Neuronal stem cell (in vitro differentiated cells): ENCODE results near the gene STRBP. TPM values are rescaled to one million over a fixed set of nuclear protein-coding genes. Genes with fewer than 3 reads are reported as not detected.

Experiments used
- DNase-seq: peaks from one replicate; pipeline ENCODE4 v3.0.0-alpha.2; 2013; ENCODE audit warnings: low spot score
- H2AFZ ChIP-seq: one replicate; pipeline ENCODE4 v1.6.1; 2013; ENCODE audit warnings: mild to moderate bottlenecking, low read length, inconsistent platforms
- H2AK5ac ChIP-seq: 2 replicates; pipeline ENCODE4 v1.6.1; 2013; ENCODE audit warnings: low read depth, mild to moderate bottlenecking, inconsistent platforms, low read length, moderate library complexity, mixed read lengths
- H2BK120ac ChIP-seq: 2 replicates; pipeline ENCODE4 v1.6.1; 2013; ENCODE audit warnings: low read depth, mild to moderate bottlenecking, inconsistent platforms, low read length, moderate library complexity, mixed read lengths
- H2BK12ac ChIP-seq: one replicate; pipeline ENCODE4 v1.6.1; 2013; ENCODE audit warnings: low read length, inconsistent platforms
- H2BK15ac ChIP-seq: 2 replicates; pipeline ENCODE4 v1.6.1; 2013; ENCODE audit warnings: mild to moderate bottlenecking, low read length, inconsistent platforms, mixed read lengths
- H2BK5ac ChIP-seq: one replicate; pipeline ENCODE4 v1.6.1; 2013; ENCODE audit warnings: inconsistent platforms, mild to moderate bottlenecking, low read length, moderate library complexity
- H3K14ac ChIP-seq: one replicate; pipeline ENCODE4 v1.6.1; 2013; ENCODE audit warnings: low read length, inconsistent platforms
- H3K18ac ChIP-seq: 2 replicates; pipeline ENCODE4 v1.6.1; 2013; ENCODE audit warnings: low read length, inconsistent platforms
- H3K23ac ChIP-seq: 2 replicates; pipeline ENCODE4 v1.6.1; 2013; ENCODE audit warnings: low read depth, mild to moderate bottlenecking, mixed read lengths, low read length, inconsistent platforms; ENCODE audit not compliant: poor library complexity
- H3K27ac ChIP-seq: replicated peaks from 3 replicates; pipeline ENCODE4 v1.5.1; 2013; ENCODE audit warnings: low read length, inconsistent platforms
- H3K27me3 ChIP-seq, 3 experiments: 2 replicates each; pipeline ENCODE4 v1.6.1; 2013; ENCODE audit warnings: low read length in 3 of 3, mild to moderate bottlenecking in 2 of 3, inconsistent platforms in 1 of 3, low read depth in 1 of 3, mixed read lengths in 1 of 3, moderate library complexity in 1 of 3; ENCODE audit not compliant: control insufficient read depth in 3 of 3, insufficient read depth in 3 of 3
- H3K36me3 ChIP-seq, 2 donors: replicated peaks in 1 of 2; 2 replicates each; pipeline ENCODE4 v1.6.1; 2013; ENCODE audit warnings: low read length in 2 of 2; ENCODE audit not compliant: control insufficient read depth in 2 of 2, insufficient read depth in 2 of 2
- H3K4ac ChIP-seq: 2 replicates; pipeline ENCODE4 v1.6.1; 2013; ENCODE audit warnings: inconsistent platforms, mild to moderate bottlenecking, low read length, moderate library complexity
- H3K4me1 ChIP-seq, 2 donors: 1 replicate in 1 of 2; 2 replicates in 1 of 2; pipeline ENCODE4 v1.6.1; 2013; ENCODE audit warnings: low read length in 2 of 2, low read depth in 1 of 2; ENCODE audit not compliant: control insufficient read depth in 2 of 2, insufficient read depth in 1 of 2
- H3K4me2 ChIP-seq: one replicate; pipeline ENCODE4 v1.6.1; 2013; ENCODE audit warnings: mild to moderate bottlenecking, low read length, inconsistent platforms; ENCODE audit not compliant: insufficient read depth, poor library complexity, severe bottlenecking
- H3K4me3 ChIP-seq, 2 donors: 2 replicates each; pipeline ENCODE4 v1.5.1; 2013; ENCODE audit warnings: low read length in 2 of 2, mild to moderate bottlenecking in 2 of 2, inconsistent platforms in 1 of 2, moderate library complexity in 1 of 2
- H3K79me1 ChIP-seq: one replicate; pipeline ENCODE4 v1.6.1; 2013; ENCODE audit warnings: low read depth, mild to moderate bottlenecking, inconsistent platforms, low read length, moderate library complexity
- H3K9ac ChIP-seq: one replicate; pipeline ENCODE4 v1.6.1; 2013; ENCODE audit warnings: mild to moderate bottlenecking, low read depth, low read length, inconsistent platforms; ENCODE audit not compliant: poor library complexity
- H3K9me3 ChIP-seq, 2 donors: replicated peaks in 1 of 2; 2 replicates each; pipeline versions ENCODE3 to v1.6.1; 2013; ENCODE audit warnings: low read length in 2 of 2, mild to moderate bottlenecking in 2 of 2, inconsistent platforms in 1 of 2, low read depth in 1 of 2, mixed read lengths in 1 of 2, moderate library complexity in 1 of 2; ENCODE audit not compliant: control insufficient read depth in 2 of 2, insufficient read depth in 1 of 2
- H4K8ac ChIP-seq: one replicate; pipeline ENCODE4 v1.6.1; 2013; ENCODE audit warnings: low read depth, mild to moderate bottlenecking, inconsistent platforms, low read length, moderate library complexity
- H4K91ac ChIP-seq: one replicate; pipeline ENCODE4 v1.6.1; 2013; ENCODE audit warnings: low read length, low read depth, mild to moderate bottlenecking, inconsistent platforms; ENCODE audit not compliant: poor library complexity
- WGBS, 2 donors: extraction: QIAGEN DNeasy Blood & Tissue Kit; methylation state at CpG; one replicate each; pipeline ENCODE4 v1.1.7; 2013; ENCODE audit warnings: missing lambda C conversion rate in 2 of 2, mixed read lengths in 1 of 2; ENCODE audit not compliant: insufficient read length in 2 of 2, insufficient replicate concordance in 1 of 2; ENCODE audit errors: extremely low coverage in 2 of 2; 5-methylcytosine and 5-hydroxymethylcytosine counted together
- polyA plus RNA-seq, 2 experiments: library from polyadenylated mRNA; stranded (reverse); fragments of 200-250 nt; gene quantifications; one replicate each; pipeline ENCODE4 v1.2.3, GENCODE V29; 2013

The STRBP gene
- 54.4 TPM for polyA plus RNA-seq (2013, experiment 1 of 2)
- polyA plus RNA-seq (2013, experiment 2 of 2) = 56.1 TPM

DNA sequence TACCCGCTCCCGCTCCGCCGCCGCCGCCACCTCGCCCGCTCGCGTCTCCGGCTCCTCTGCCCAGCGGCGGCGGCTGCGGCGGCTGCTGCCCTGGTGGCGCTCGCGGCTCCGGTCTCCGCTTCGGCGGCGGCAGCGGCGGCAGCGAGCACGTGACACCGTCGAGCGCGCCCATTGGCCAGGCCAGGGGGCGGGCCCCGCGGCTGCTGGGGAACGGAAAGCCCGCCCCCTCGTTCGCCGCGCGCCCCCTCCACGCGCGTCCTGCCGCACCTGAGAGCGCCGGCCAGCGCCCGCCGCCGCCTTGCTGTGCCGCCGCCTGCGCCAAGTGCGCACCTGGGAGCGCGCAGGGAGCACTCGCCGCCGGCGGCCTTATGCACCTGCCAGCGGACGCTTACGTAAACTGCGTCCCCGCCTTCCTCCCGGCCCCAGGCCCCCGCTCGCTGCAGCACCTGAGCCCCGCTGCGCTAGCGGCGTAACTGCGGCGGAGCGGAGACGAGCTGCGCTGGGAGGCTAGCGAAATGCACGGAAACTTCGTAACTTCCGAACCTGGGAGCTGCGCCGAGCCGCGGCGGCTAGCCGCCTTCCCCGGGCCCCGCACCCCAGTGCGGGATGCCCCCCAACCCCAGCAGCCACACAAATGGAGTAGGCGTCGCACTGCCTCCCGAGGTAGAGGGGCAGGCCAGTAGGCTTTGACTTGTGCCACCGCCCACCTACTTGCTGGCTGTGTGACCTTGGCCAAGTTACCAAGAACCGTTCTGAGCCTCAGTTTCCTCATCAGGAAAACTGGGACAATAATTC lies at the start of gene STRBP:
STRBP (minus strand) TSS at position 122 of the 795 bp plus-strand sequence. CDS start 84,452 bp downstream, outside the sequence.
- H3K23ac ChIP-seq = peak within 1 kb of the TSS; percentile 87
- peak within 1 kb of the TSS; percentile 97 for H3K18ac ChIP-seq
- H3K9ac ChIP-seq = peak within 1 kb of the TSS; percentile 98
- no peaks in the 10 kb centered on the region for H3K36me3 ChIP-seq
- peak within 1 kb of the TSS; percentile 30 for H2BK12ac ChIP-seq
- peak within 1 kb of the TSS; percentile 79 to 97 for H3K4me3 ChIP-seq
- H2AK5ac ChIP-seq = peak within 1 kb of the TSS; percentile 64
- H2AFZ ChIP-seq = peak within 1 kb of the TSS; percentile 100
- H3K27ac ChIP-seq = peak within 1 kb of the TSS; percentile 70
- H3K79me1 ChIP-seq = peaks cover 1% of the 10 kb centered on the region
- H2BK120ac ChIP-seq = no peak within 1 kb of the TSS
- peaks cover 10 to 15% of the 10 kb centered on the region in 2 donors for H3K4me1 ChIP-seq
- H3K14ac ChIP-seq = no peak within 1 kb of the TSS
- H3K4me2 ChIP-seq = peak within 1 kb of the TSS; percentile 95
- H2BK5ac ChIP-seq = peak within 1 kb of the TSS; percentile 56
- H3K4ac ChIP-seq = no peak within 1 kb of the TSS
- WGBS, 2 donors = no CpG with 5 or more reads among the region's 97 CpGs
- peak; percentile 90 for DNase-seq
- H4K8ac ChIP-seq = no peak within 1 kb of the TSS
- no peak within 1 kb of the TSS for H4K91ac ChIP-seq
- H3K9me3 ChIP-seq = no peaks in the 10 kb centered on the region
- peaks cover 0 to 11% (median 2%) of the 10 kb centered on the region in 3 experiments for H3K27me3 ChIP-seq
- H2BK15ac ChIP-seq = peak within 1 kb of the TSS; percentile 19

DNA sequence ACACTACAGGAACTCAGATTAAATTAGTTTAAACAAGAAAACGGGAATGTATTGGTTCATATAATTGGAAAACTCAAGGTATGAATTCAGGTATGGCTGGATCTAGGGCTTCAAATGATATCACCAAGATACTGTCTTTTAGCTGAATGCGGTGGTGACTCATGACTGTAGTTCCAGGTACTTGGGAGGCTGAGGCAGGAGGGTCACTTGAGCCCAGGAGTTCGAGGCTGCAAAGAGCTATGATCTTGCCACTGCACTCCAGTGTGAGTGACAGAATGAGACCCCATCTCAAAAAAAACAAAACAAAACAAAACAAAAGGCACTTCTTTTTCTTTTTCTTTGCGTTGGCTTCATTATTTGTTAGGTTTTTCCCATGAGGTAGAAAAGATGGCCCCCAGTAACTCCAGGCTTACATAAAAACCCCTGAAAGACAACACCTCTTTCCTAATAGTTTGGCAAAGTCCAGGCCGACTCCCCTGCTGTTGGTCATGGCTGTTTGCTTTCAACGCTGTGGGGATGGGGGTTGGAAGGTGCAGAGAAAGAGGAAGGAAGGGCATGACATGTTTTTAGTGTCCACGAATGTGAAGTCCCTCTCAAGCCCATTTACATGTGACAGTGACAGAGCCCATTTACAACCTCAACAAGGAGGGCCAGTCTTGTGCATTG lies 47.8 kb upstream of the STRBP start:
- no peak overlapping the region for H3K4me2 ChIP-seq
- no peak overlapping the region for H4K91ac ChIP-seq
- H2AK5ac ChIP-seq = no peak overlapping the region
- H2BK12ac ChIP-seq = no peak overlapping the region
- no peak overlapping the region for H3K9ac ChIP-seq
- no peak overlapping the region for H3K23ac ChIP-seq
- no peaks in the 10 kb centered on the region for H3K9me3 ChIP-seq
- H3K4ac ChIP-seq = no peak overlapping the region
- no CpG with 5 or more reads among the region's 7 CpGs for WGBS, 2 donors
- peaks cover 0 to 23% (median 0%) of the 10 kb centered on the region in 3 experiments for H3K27me3 ChIP-seq
- no peak for DNase-seq
- H3K4me3 ChIP-seq = no peak overlapping the region
- peak overlapping the region; percentile 56 for H2AFZ ChIP-seq
- H3K4me1 ChIP-seq = peaks cover 3 to 5% of the 10 kb centered on the region in 2 donors
- no peak overlapping the region for H2BK5ac ChIP-seq
- no peak overlapping the region for H4K8ac ChIP-seq
- H3K14ac ChIP-seq = no peak overlapping the region
- no peak overlapping the region for H3K18ac ChIP-seq
- no peaks in the 10 kb centered on the region for H3K36me3 ChIP-seq
- no peak overlapping the region for H2BK120ac ChIP-seq
- H2BK15ac ChIP-seq = no peak overlapping the region
- H3K79me1 ChIP-seq = no peaks in the 10 kb centered on the region
- H3K27ac ChIP-seq = no peak overlapping the region

DNA sequence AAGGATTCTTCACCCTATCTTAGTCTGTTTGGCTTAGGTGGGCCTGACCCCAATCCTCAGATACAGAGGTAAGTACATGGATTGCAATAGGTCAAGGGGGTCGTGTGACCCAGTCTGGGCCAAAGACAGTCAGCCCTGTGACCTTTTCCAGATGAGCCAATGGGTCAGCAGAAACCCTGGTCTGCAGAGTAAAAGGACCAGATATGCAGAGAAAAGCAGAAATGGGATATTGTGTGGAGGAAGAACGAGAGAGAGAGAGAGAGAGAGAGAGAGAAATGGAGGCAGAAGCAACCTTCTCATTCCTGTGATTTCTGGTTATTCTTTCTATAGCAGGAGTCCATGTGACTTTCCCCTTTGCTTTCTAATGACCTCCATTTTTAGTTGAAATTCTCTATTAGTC lies 47.2 kb upstream of the STRBP start:
- Histone ChIP-seq H4K8ac (no peak overlapping the region), H3K36me3 (no peaks in the 10 kb centered on the region), H2AFZ (no peak overlapping the region), H2BK5ac (no peak overlapping the region), H2BK12ac (no peak overlapping the region), H3K79me1 (no peaks in the 10 kb centered on the region), H3K9ac (no peak overlapping the region), H3K18ac (no peak overlapping the region), H2BK15ac (no peak overlapping the region), H3K4me3 (no peak overlapping the region), H3K4ac (no peak overlapping the region), H3K14ac (no peak overlapping the region), H4K91ac (no peak overlapping the region), H3K9me3 (no peaks in the 10 kb centered on the region), H3K4me1 (peaks cover 3 to 9% of the 10 kb centered on the region in 2 donors), H3K27me3 (peaks cover 0 to 21% (median 0%) of the 10 kb centered on the region in 3 experiments), H2AK5ac (no peak overlapping the region), H3K23ac (no peak overlapping the region), H2BK120ac (no peak overlapping the region), H3K27ac (no peak overlapping the region), H3K4me2 (no peak overlapping the region)
- no peak for DNase-seq
- WGBS, 2 donors = no CpG with 5 or more reads among the region's 2 CpGs

- Histone ChIP-seq H2BK5ac (peak overlapping the region; percentile 6), H3K79me1 (no peaks in the 10 kb centered on the region), H3K4ac (no peak overlapping the region), H3K36me3 (no peaks in the 10 kb centered on the region), H3K4me3 (no peak overlapping the region), H2BK12ac (no peak overlapping the region), H2BK15ac (no peak overlapping the region), H3K9ac (no peak overlapping the region), H4K91ac (no peak overlapping the region), H3K4me2 (no peak overlapping the region), H4K8ac (no peak overlapping the region), H3K27ac (no peak overlapping the region), H3K18ac (no peak overlapping the region), H2AK5ac (no peak overlapping the region), H2BK120ac (no peak overlapping the region), H3K9me3 (no peaks in the 10 kb centered on the region), H2AFZ (no peak overlapping the region), H3K14ac (no peak overlapping the region), H3K23ac (no peak overlapping the region), H3K27me3 (peaks cover 0 to 16% (median 0%) of the 10 kb centered on the region in 3 experiments), H3K4me1 (peaks cover 3 to 9% of the 10 kb centered on the region in 2 donors)
- WGBS, 2 donors = no CpG with 5 or more reads among the region's 6 CpGs
- DNase-seq = no peak
Observed at GRCh38 chr9:123314617-123315016, 46.2 kb upstream of the STRBP start.
